ENCODE results near the gene WDR4. TPM values are rescaled to one million over a fixed set of nuclear protein-coding genes. Genes with fewer than 3 reads are reported as not detected.
"Not testable (repeated sequence)": the region's sequence is repeated elsewhere in the genome, so short reads cannot be mapped to it uniquely, and the experiment has no call there.

The WDR4 gene
- total and polyA plus RNA-seq, 12 donors, result 3.7 to 9.8 (median 4.5) TPM

- H3K4me3 ChIP-seq, result no peak overlapping the region
- no peaks in the 10 kb centered on the region for H3K9me3 ChIP-seq
- intact Hi-C loops (cut with DNase I), result loop anchor here in 1 of 10 donors (10.0 kb wide), 1 partner anchor 56 kb away; no protein-coding TSS in a partner anchor
- WGBS, 2 donors, result 90 to 93% methylated on average over 54 of the region's 54 CpGs
- H3K27ac ChIP-seq, result no peak overlapping the region
- peaks cover 0 to 92% (median 46%) of the 10 kb centered on the region in 9 donors for H3K36me3 ChIP-seq
- TF ChIP-seq, protein P1, sequence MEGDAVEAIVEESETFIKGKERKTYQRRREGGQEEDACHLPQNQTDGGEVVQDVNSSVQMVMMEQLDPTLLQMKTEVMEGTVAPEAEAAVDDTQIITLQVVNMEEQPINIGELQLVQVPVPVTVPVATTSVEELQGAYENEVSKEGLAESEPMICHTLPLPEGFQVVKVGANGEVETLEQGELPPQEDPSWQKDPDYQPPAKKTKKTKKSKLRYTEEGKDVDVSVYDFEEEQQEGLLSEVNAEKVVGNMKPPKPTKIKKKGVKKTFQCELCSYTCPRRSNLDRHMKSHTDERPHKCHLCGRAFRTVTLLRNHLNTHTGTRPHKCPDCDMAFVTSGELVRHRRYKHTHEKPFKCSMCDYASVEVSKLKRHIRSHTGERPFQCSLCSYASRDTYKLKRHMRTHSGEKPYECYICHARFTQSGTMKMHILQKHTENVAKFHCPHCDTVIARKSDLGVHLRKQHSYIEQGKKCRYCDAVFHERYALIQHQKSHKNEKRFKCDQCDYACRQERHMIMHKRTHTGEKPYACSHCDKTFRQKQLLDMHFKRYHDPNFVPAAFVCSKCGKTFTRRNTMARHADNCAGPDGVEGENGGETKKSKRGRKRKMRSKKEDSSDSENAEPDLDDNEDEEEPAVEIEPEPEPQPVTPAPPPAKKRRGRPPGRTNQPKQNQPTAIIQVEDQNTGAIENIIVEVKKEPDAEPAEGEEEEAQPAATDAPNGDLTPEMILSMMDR (IDR thresholded peaks at IDR 0.05), result no peak
- DNase-seq, result no peak
- no peaks in the 10 kb centered on the region for H3K27me3 ChIP-seq
- no peak for ATAC-seq
- H3K4me1 ChIP-seq, result peaks cover 0 to 18% (median 11%) of the 10 kb centered on the region in 9 donors
Observed at GRCh38 chr21:42848932-42849758, 30.2 kb downstream of the WDR4 start.

GRCh38 chr21:42848144-42848931 is 31.0 kb downstream of the WDR4 start:
- H3K27ac ChIP-seq, ATAC-seq, H3K27me3 ChIP-seq, H3K4me3 ChIP-seq, DNase-seq, H3K9me3 ChIP-seq: not testable (repeated sequence)
- intact Hi-C loops (cut with DNase I), result loop anchor here in 1 of 10 donors (10.0 kb wide), 1 partner anchor 56 kb away; no protein-coding TSS in a partner anchor
- WGBS, 2 donors, result 98% methylated on average over 73 to 95 of the region's 95 CpGs
- Histone ChIP-seq H3K4me1 (peaks cover 0 to 18% (median 11%) of the 10 kb centered on the region in 9 donors), H3K36me3 (peaks cover 0 to 92% (median 38%) of the 10 kb centered on the region in 9 donors)

DNA sequence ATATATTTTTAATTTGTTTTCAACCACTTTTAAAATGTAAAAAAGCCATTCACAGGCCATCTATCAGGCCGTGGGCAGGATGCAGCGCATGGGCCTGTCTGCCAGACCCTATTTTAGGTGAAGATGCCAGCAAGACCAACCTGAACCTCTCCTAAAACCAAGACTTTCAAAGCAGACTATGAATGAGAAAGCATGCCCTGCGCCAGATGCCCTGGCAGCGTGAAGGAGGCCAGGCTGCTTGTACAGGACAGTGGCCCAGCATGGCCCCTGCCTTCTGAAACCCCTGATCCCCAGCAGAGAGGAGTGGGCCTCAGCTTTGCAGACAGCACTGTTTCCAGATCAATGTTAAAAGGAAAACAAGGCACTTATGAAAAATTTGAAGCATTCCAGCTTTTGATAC is 31.6 kb downstream of the WDR4 start:
- H3K4me1 ChIP-seq, result peaks cover 0 to 18% (median 11%) of the 10 kb centered on the region in 9 donors
- no peaks in the 10 kb centered on the region for H3K27me3 ChIP-seq
- DNase-seq (no peak), ATAC-seq (no peak)
- TF ChIP-seq, protein P1 (IDR thresholded peaks at IDR 0.05), result no peak
- no peak overlapping the region for H3K4me3 ChIP-seq
- intact Hi-C loops (cut with DNase I), result loop anchor here in 1 of 10 donors (10.0 kb wide), 1 partner anchor 57 kb away; no protein-coding TSS in a partner anchor
- H3K36me3 ChIP-seq, result peaks cover 0 to 91% (median 33%) of the 10 kb centered on the region in 9 donors
- H3K27ac ChIP-seq, result no peak overlapping the region
- no peaks in the 10 kb centered on the region for H3K9me3 ChIP-seq
- WGBS, 2 donors, result 94 to 97% methylated on average over 4 of the region's 4 CpGs

- H3K9me3 ChIP-seq, result no peaks in the 10 kb centered on the region
- H3K36me3 ChIP-seq, result peaks cover 0 to 91% (median 32%) of the 10 kb centered on the region in 9 donors
- H3K4me3 ChIP-seq, result no peak overlapping the region
- DNase-seq, result no peak
- intact Hi-C loops (cut with DNase I), result loop anchor here in 1 of 10 donors (10.0 kb wide), 1 partner anchor 58 kb away; no protein-coding TSS in a partner anchor
- TF ChIP-seq, protein P1 (IDR thresholded peaks at IDR 0.05), result no peak
- no peak overlapping the region for H3K27ac ChIP-seq
- 82 to 85% methylated on average over 18 of the region's 18 CpGs for WGBS, 2 donors
- ATAC-seq, result no peak
- peaks cover 0 to 18% (median 11%) of the 10 kb centered on the region in 9 donors for H3K4me1 ChIP-seq
- H3K27me3 ChIP-seq, result no peaks in the 10 kb centered on the region
Observed at GRCh38 chr21:42847051-42847707, 32.2 kb downstream of the WDR4 start.

Data from heart right ventricle (tissue), 16 donors.